Measurements from ENCODE around the gene USP15.

USP15 gene

DNA sequence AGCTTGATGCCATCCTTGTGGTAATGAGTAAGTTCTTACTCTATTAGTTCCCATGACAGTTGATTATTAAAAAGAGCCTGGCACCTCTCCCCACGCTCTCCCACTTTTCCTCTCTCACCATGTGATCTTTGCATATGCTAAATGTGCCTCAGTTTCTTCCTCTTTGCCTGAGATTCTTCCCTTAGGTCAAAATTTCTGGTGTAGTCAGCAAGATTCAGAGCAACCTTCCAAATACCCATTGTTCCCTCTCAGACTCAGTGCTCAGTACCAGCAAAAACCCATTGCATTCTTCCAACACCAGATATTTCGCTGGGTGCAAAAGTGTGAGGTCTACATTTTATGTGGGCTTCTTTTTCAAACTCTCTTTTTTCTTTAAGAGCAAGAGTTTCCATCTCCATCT, 10.8 kb upstream of the USP15 start:
- POLR2A ChIA-PET: no interaction called here
- Histone ChIP-seq H3K36me3 (ENCODE audit: control insufficient read depth in 2 of 2, insufficient read depth in 1 of 2, low read length in 2 of 2) (no peaks in the 10 kb centered on the region), H3K4me3 (ENCODE audit: low read depth, low read length) (no peak overlapping the region), H3K9me3 (ENCODE audit: control insufficient read depth, insufficient read depth, low read depth, low read length) (no peaks in the 10 kb centered on the region), H3K27ac (ENCODE audit: extremely low read depth, low read depth, low read length) (no peak overlapping the region), H3K4me1 (ENCODE audit: control insufficient read depth, insufficient read depth, low read length) (no peaks in the 10 kb centered on the region)
- TF ChIP-seq ZNF571 (tag by site-specific recombination; IDR thresholded peaks at IDR 0.05): no peak
- no peak for TF ChIP-seq KLF8 (tag by site-specific recombination; IDR thresholded peaks at IDR 0.05)
- no peak for TF ChIP-seq ZNF626 (tag by site-specific recombination; IDR thresholded peaks at IDR 0.05)
- TF ChIP-seq ZNF473 (tag by site-specific recombination; IDR thresholded peaks at IDR 0.05): no peak
- TF ChIP-seq ZNF140 (tag by site-specific recombination; IDR thresholded peaks at IDR 0.05): no peak
- TF ChIP-seq ZNF654 (tag by site-specific recombination; IDR thresholded peaks at IDR 0.05; ENCODE audit: low read depth): no peak
- TF ChIP-seq ZBTB48 (tag by site-specific recombination; IDR thresholded peaks at IDR 0.05): no peak
- no peak for TF ChIP-seq ZNF202 (tag by site-specific recombination; IDR thresholded peaks at IDR 0.05; ENCODE audit: borderline replicate concordance)
- TF ChIP-seq KLF1 (tag by site-specific recombination; IDR thresholded peaks at IDR 0.05): no peak
- no peak for TF ChIP-seq ZBTB21 (tag by site-specific recombination; IDR thresholded peaks at IDR 0.05)
- no peak for TF ChIP-seq ZNF707 (tag by site-specific recombination; IDR thresholded peaks at IDR 0.05)
- TF ChIP-seq, protein P1, sequence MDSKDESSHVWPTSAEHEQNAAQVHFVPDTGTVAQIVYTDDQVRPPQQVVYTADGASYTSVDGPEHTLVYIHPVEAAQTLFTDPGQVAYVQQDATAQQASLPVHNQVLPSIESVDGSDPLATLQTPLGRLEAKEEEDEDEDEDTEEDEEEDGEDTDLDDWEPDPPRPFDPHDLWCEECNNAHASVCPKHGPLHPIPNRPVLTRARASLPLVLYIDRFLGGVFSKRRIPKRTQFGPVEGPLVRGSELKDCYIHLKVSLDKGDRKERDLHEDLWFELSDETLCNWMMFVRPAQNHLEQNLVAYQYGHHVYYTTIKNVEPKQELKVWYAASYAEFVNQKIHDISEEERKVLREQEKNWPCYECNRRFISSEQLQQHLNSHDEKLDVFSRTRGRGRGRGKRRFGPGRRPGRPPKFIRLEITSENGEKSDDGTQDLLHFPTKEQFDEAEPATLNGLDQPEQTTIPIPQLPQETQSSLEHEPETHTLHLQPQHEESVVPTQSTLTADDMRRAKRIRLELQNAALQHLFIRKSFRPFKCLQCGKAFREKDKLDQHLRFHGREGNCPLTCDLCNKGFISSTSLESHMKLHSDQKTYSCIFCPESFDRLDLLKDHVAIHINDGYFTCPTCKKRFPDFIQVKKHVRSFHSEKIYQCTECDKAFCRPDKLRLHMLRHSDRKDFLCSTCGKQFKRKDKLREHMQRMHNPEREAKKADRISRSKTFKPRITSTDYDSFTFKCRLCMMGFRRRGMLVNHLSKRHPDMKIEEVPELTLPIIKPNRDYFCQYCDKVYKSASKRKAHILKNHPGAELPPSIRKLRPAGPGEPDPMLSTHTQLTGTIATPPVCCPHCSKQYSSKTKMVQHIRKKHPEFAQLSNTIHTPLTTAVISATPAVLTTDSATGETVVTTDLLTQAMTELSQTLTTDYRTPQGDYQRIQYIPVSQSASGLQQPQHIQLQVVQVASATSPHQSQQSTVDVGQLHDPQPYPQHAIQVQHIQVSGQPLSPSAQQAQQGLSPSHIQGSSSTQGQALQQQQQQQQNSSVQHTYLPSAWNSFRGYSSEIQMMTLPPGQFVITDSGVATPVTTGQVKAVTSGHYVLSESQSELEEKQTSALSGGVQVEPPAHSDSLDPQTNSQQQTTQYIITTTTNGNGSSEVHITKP (tag by site-specific recombination; IDR thresholded peaks at IDR 0.05): no peak
- TF ChIP-seq ZNF423 (tag by site-specific recombination; IDR thresholded peaks at IDR 0.05): no peak
- TF ChIP-seq, protein P2, sequence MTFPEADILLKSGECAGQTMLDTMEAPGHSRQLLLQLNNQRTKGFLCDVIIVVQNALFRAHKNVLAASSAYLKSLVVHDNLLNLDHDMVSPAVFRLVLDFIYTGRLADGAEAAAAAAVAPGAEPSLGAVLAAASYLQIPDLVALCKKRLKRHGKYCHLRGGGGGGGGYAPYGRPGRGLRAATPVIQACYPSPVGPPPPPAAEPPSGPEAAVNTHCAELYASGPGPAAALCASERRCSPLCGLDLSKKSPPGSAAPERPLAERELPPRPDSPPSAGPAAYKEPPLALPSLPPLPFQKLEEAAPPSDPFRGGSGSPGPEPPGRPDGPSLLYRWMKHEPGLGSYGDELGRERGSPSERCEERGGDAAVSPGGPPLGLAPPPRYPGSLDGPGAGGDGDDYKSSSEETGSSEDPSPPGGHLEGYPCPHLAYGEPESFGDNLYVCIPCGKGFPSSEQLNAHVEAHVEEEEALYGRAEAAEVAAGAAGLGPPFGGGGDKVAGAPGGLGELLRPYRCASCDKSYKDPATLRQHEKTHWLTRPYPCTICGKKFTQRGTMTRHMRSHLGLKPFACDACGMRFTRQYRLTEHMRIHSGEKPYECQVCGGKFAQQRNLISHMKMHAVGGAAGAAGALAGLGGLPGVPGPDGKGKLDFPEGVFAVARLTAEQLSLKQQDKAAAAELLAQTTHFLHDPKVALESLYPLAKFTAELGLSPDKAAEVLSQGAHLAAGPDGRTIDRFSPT (tag by site-specific recombination; IDR thresholded peaks at IDR 0.05): no peak
- TF ChIP-seq ZBTB17 (tag by site-specific recombination; IDR thresholded peaks at IDR 0.05): no peak
- TF ChIP-seq ZXDB (tag by site-specific recombination; IDR thresholded peaks at IDR 0.05): no peak
- TF ChIP-seq, protein P3, sequence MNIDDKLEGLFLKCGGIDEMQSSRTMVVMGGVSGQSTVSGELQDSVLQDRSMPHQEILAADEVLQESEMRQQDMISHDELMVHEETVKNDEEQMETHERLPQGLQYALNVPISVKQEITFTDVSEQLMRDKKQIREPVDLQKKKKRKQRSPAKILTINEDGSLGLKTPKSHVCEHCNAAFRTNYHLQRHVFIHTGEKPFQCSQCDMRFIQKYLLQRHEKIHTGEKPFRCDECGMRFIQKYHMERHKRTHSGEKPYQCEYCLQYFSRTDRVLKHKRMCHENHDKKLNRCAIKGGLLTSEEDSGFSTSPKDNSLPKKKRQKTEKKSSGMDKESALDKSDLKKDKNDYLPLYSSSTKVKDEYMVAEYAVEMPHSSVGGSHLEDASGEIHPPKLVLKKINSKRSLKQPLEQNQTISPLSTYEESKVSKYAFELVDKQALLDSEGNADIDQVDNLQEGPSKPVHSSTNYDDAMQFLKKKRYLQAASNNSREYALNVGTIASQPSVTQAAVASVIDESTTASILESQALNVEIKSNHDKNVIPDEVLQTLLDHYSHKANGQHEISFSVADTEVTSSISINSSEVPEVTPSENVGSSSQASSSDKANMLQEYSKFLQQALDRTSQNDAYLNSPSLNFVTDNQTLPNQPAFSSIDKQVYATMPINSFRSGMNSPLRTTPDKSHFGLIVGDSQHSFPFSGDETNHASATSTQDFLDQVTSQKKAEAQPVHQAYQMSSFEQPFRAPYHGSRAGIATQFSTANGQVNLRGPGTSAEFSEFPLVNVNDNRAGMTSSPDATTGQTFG (tag by site-specific recombination; IDR thresholded peaks at IDR 0.05; ENCODE audit: borderline replicate concordance): no peak
- TF ChIP-seq, protein P4, sequence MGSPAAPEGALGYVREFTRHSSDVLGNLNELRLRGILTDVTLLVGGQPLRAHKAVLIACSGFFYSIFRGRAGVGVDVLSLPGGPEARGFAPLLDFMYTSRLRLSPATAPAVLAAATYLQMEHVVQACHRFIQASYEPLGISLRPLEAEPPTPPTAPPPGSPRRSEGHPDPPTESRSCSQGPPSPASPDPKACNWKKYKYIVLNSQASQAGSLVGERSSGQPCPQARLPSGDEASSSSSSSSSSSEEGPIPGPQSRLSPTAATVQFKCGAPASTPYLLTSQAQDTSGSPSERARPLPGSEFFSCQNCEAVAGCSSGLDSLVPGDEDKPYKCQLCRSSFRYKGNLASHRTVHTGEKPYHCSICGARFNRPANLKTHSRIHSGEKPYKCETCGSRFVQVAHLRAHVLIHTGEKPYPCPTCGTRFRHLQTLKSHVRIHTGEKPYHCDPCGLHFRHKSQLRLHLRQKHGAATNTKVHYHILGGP (tag by site-specific recombination; IDR thresholded peaks at IDR 0.05): no peak
- CTCF ChIA-PET: interaction anchor here (0.6 kb wide), 1 partner anchor 185 kb away, joined by 3 read pairs; no protein-coding TSS in a partner anchor
